ENCODE results near the gene SNRPA.
"Not testable (repeated sequence)": the region's sequence is repeated elsewhere in the genome, so short reads cannot be mapped to it uniquely, and the experiment has no call there.

Gene SNRPA

DNA sequence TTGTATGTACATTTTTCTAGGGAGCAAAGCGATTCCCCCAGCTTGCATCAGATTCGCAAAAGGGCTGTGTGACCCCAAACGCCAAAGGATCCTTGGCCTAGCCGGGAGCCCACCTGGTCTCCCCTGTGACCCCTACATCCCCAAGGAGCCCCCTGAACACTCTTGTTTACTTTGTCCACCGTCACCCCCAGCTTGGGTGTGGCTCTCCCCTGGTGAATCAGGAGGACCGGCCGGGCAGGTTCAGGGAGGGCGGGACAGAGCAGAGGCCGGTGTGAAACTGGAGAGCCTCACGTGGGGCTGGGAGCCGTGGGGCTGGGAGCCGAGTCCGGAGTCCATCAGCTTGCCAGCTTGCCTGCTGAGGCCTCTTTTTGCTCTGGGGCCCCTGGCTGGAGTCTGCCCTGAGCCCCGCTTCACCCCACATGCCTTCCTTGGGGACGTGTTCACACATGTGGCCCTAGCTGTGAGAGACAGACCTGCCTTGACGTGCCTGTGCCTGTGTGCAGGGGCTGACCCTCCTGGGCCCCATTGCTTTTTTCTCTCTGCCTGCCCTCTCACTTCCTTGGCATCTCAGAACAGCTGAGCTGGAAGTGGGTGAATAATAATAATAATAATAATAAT, 32.1 kb upstream of the SNRPA start:
- in situ Hi-C loops (cut with MboI; ENCODE audit: low pct_unique_long_range_greater_than_20kb, low sequenced_read_pairs): no loop called here
- DNase-seq: peak; percentile 37

- DNase-seq: no peak
- in situ Hi-C loops (cut with MboI; ENCODE audit: low pct_unique_long_range_greater_than_20kb, low sequenced_read_pairs): no loop called here
Observed at GRCh38 chr19:40719414-40719894, 31.5 kb upstream of the SNRPA start.

- in situ Hi-C loops (cut with MboI; ENCODE audit: low pct_unique_long_range_greater_than_20kb, low sequenced_read_pairs): no loop called here
- DNase-seq: no peak
Observed at GRCh38 chr19:40721140-40721486, 29.9 kb upstream of the SNRPA start.

GRCh38 chr19:40721936-40722661, 28.9 kb upstream of the SNRPA start:
- no peak for DNase-seq
- in situ Hi-C loops (cut with MboI; ENCODE audit: low pct_unique_long_range_greater_than_20kb, low sequenced_read_pairs): no loop called here

DNA sequence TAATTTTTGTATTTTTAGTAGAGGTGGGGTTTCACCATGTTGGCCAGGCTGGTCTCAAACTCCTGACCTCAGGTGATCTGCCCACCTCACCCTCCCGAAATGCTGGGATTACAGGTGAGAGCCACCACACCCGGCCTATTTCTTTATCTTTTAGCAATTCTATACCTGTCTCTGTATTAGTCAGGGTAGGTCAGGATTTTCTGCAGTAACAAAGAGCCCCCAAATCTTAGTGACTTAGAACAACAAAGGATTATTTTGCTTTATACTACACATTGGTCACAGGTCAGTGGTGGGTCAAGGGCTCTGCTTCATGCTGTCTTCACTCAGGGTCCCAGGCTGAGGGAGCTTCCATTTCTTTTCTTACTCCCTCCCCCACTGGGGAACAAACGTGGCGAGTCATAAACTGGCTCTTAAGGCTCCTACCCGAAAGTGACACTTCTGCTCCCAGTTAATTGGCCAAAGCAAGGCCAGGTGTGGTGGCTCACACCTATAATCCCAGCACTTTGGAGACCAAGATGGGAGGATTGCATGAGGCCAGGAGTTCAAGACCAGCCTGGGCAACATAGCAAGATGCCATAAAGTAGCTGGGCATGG, 27.2 kb upstream of the SNRPA start:
- in situ Hi-C loops (cut with MboI; ENCODE audit: low pct_unique_long_range_greater_than_20kb, low sequenced_read_pairs): no loop called here
- DNase-seq: no peak

- no peak for DNase-seq
- in situ Hi-C loops (cut with MboI; ENCODE audit: low pct_unique_long_range_greater_than_20kb, low sequenced_read_pairs): no loop called here
Observed at GRCh38 chr19:40724315-40724714, 26.7 kb upstream of the SNRPA start.

- in situ Hi-C loops (cut with MboI; ENCODE audit: low pct_unique_long_range_greater_than_20kb, low sequenced_read_pairs): no loop called here
- DNase-seq: no peak
Observed at GRCh38 chr19:40724855-40725254, 26.1 kb upstream of the SNRPA start.

GRCh38 chr19:40726279-40726678, 24.7 kb upstream of the SNRPA start:
- in situ Hi-C loops (cut with MboI; ENCODE audit: low pct_unique_long_range_greater_than_20kb, low sequenced_read_pairs): no loop called here
- DNase-seq: no peak

DNA sequence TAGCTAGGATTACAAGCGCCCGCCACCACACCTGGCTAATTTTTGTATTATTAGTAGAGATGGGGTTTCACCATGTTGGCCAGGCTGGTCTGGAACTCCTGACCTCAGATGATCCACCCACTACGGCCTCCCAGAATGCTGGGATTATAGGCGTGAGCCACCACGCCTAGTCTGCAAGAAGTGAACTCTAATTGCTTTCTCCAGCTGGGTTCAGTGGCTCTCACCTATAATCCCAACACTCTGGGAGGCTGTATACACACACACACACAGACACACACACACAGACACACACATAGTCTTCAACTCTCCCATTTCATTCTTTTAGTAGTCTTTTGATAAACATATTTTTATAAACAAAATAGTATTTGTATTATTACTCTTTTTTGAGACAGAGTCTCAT, 20.9 kb upstream of the SNRPA start:
- DNase-seq; in situ Hi-C loops (cut with MboI; ENCODE audit: low pct_unique_long_range_greater_than_20kb, low sequenced_read_pairs): not testable (repeated sequence)

- in situ Hi-C loops (cut with MboI; ENCODE audit: low pct_unique_long_range_greater_than_20kb, low sequenced_read_pairs); DNase-seq: not testable (repeated sequence)
Observed at GRCh38 chr19:40732304-40732703, 18.7 kb upstream of the SNRPA start.

DNA sequence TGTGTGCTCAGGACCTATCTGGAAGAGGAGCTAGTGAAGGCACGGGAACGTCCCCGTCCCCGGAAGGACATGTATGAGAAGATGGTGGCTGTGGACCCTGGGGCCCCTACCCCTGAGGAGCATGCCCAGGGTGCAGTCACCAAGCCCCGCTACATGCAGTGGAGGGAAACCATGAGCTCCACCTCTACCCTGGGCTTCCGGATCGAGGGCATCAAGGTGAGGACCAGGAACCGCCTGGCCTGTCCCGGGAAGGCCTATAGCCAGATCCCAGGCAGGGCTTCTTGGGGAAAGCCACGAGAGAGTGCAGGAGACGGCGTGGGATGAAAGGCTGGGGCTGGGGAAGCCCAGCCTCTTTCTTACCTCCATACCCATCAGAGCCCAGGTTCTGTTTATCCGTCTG, 17.9 kb upstream of the SNRPA start:
- in situ Hi-C loops (cut with MboI; ENCODE audit: low pct_unique_long_range_greater_than_20kb, low sequenced_read_pairs): no loop called here
- no peak for DNase-seq

DNA sequence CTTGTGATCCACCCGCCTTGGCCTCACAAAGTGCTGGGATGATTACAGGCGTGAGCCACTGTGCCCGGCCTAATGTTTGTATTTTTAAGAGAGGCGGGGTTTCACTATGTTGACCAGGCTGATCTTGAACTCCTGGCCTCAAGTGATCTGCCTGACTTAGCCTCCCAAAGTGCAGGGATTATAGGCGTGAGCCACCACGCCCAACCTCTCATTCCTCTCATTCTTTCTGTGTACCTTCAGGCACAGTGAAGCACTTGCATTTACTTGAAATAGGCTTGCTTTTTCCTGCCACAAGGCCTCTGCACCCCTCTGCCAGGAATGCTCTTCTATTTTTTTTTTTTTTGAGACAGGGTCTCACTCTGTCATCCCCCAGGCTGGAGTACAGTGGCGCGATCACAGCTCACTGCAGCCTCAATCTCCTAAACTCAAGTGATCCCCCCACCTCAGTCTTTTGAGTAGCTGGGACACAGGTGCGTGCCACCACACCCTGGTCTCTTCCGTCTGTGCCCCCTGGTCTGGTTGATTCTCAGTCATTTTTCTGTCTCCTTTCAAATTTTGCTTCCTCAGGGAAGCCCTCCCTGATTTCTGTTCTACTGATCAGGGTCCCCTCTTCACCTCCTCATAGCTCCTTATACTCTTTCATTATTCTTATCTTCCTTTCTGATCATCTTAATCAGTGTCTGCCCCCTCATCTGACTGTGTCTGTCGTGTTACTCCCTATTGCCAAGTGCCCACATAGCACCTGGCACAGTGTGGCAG, 15.8 kb upstream of the SNRPA start:
- no peak for DNase-seq
- in situ Hi-C loops (cut with MboI; ENCODE audit: low pct_unique_long_range_greater_than_20kb, low sequenced_read_pairs): no loop called here

DNA sequence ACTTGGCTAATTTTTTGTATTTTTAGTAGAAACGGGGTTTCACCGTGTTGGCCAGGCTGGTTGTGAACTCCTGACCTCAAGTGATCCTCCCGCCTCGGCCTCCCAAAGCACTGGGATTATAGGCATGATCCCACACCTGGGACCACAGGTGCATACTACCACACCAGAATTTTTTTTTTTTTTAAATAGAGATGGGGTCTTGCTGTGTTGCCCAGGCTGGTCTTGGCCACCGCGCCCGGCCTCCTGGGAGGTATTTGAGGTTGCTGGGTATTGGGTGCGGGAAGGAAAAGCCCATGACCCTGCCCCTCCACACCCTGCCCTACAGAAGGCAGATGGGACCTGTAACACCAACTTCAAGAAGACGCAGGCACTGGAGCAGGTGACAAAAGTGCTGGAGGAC, 14.3 kb upstream of the SNRPA start:
- in situ Hi-C loops (cut with MboI; ENCODE audit: low pct_unique_long_range_greater_than_20kb, low sequenced_read_pairs): no loop called here
- no peak for DNase-seq

GRCh38 chr19:40737102-40737644, 13.8 kb upstream of the SNRPA start:
- in situ Hi-C loops (cut with MboI; ENCODE audit: low pct_unique_long_range_greater_than_20kb, low sequenced_read_pairs): no loop called here
- no peak for DNase-seq

GRCh38 chr19:40739030-40739839, 11.8 kb upstream of the SNRPA start:
- in situ Hi-C loops (cut with MboI; ENCODE audit: low pct_unique_long_range_greater_than_20kb, low sequenced_read_pairs): no loop called here
- DNase-seq: no peak

DNA sequence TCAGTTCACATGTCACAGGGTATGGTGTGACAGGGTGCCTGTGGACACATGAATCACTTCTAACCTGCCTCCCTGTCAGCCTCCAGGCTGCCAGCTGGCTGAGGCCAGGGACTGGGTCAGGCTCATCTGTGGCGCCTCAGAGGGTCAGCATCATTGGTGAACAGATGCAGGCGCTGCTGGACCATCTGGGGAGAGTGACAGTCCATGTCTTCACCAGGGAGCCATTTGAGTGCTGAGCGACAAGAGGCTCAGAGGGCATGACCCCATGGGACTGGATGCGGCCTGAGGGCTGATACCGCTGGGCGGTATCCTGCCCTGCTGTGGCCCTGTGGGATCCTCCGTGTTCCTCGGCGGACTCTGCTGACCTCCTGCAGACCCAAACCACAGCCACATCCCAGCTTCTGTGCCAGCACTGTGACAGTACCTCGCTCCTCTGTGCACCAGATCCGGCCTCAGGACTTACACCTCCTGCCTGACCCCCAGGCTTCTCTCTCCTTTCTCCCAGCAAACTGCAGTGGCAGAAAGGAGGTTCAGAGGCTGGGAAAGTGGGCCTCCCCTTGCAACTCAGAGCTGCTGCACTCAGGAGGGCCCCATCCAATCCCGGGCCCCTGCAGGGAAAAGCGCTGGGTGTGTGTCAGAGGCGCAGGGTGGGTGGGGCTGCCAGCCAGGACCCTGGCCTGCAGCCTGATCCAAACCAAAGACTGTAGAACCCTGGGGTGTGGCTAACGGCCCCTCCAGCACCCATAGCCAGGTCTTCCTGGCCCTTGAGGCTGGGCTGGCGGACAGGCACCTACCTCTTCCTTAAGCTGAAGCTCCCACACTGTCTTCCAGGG, 10.9 kb upstream of the SNRPA start:
- in situ Hi-C loops (cut with MboI; ENCODE audit: low pct_unique_long_range_greater_than_20kb, low sequenced_read_pairs): no loop called here

DNA sequence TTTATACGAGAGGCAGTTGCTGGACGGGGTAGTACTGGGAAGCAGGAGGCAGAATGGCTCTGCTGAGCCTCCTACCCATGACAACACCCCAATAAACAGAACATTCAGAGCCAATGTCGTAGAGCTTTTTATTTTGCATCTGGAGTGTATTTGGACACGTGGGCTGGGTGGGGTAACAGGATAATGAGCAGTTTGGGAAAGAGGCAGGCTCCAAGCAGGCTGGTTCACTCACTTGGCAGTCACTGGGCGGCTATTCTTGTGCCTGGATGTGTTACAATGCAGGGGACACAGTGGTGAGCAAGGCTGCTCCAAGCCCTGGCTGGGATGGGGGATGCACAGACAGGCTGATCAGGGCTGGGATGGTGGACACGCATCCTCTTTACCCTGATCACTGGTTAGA, 10.3 kb upstream of the SNRPA start:
- in situ Hi-C loops (cut with MboI; ENCODE audit: low pct_unique_long_range_greater_than_20kb, low sequenced_read_pairs): no loop called here
- DNase-seq: no peak

More for the DNA sequence above, 10.9 kb upstream of the SNRPA start:
- no peak for DNase-seq
